GM12875 (cell line): ENCODE data around the gene SLC35B2.
A peak's percentile ranks its signal among the peaks of the same experiment; 100 is the strongest.

ENCODE experiments used
- H3K4me3 ChIP-seq: one replicate; pipeline ENCODE4 v1.5.1; 2011; ENCODE audit warnings: low read depth, low read length, control low read depth
- CTCF ChIP-seq: IDR thresholded peaks from 2 replicates; pipeline ENCODE4 v1.5.1; 2011; ENCODE audit warnings: low read depth, mild to moderate bottlenecking, control low read depth, inconsistent platforms, low read length, moderate library complexity, borderline replicate concordance; ENCODE audit not compliant: insufficient read depth

SLC35B2 gene

GRCh38 chr6:44266347-44266746, 9.0 kb upstream of the SLC35B2 start:
- no peak overlapping the region for H3K4me3 ChIP-seq

GRCh38 chr6:44265722-44266233, 8.4 kb upstream of the SLC35B2 start:
- H3K4me3 ChIP-seq = no peak overlapping the region
- TF ChIP-seq CTCF = no peak

More at GRCh38 chr6:44266347-44266746, 9.0 kb upstream of the SLC35B2 start:
- no peak for TF ChIP-seq CTCF

GRCh38 chr6:44265007-44265721, 7.8 kb upstream of the SLC35B2 start, which contains the start of gene NFKBIE:
TSS of gene NFKBIE (minus strand) at chr6:44265551. CDS start at chr6:44265346, 205 bp downstream.
- H3K4me3 ChIP-seq = peak within 1 kb of the TSS; percentile 77
- TF ChIP-seq CTCF = peak; percentile 47; the same call in 1 of the 2 replicates

GRCh38 chr6:44264154-44265006, 7.1 kb upstream of the SLC35B2 start:
- peak overlapping the region; percentile 77 for H3K4me3 ChIP-seq
- no peak for TF ChIP-seq CTCF

DNA sequence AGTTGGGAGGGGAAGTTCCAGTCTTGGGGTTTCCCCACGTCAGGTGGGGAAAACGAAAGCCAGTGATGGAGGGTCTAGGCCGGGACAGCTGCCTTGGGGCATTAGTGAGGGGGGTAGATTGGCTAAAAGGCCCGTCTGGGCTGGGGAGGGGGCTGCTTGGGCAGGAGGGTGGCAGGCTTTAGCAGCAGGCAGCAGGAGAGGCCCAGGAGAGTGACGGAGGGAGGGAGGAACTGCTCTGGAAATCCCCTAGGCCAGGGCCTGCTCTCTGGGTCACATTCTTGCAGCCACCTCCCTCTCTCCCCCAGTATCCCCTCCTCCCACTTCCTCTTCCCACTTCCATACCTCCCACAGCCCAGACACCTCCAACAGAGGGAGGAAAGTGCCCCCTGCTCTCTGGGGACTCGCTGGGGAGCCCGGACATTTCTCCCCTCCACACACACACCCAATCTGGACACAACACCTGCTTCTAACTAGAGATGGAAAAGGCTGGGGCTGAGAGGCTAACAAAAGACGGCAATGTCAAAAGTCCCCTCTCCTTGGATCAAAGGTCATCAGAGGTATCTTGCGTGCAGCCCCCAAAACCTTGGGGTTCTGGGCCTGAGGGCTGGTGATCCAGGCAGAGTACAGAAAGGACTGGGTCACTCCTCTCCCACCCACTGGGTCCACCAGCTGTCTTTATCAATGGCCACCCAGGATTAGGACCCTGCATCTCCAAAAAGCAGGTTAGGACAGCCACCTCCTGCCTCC, 6.2 kb upstream of the SLC35B2 start:
- H3K4me3 ChIP-seq = peak overlapping the region; percentile 77
- no peak for TF ChIP-seq CTCF

GRCh38 chr6:44262467-44263353, 5.4 kb upstream of the SLC35B2 start:
- TF ChIP-seq CTCF = no peak
- H3K4me3 ChIP-seq = peak overlapping the region; percentile 77
